CD4-positive, alpha-beta T cell (primary cell): ENCODE results near the gene CLEC16A. TPM values are rescaled to one million over a fixed set of nuclear protein-coding genes. Genes with fewer than 3 reads are reported as not detected.

Experiments used
- ATAC-seq: fragments of 200-7000 bp; cut with Tn5 transposase; one replicate; pipeline ENCODE4 v1.10.0; 2022; ENCODE audit warnings: mild to moderate bottlenecking; ENCODE audit not compliant: poor library complexity
- CTCF ChIA-PET: fragments of 350-600 bp; sonication (Branson Sonifier 250); formaldehyde crosslinking; loops from one replicate; lab custom pipeline; 2021; ENCODE audit warnings: antibody characterized with exemption, inconsistent platforms; lab: Charles Lee
- POLR2A ChIA-PET: fragments of 350-600 bp; sonication (Branson Sonifier 250); formaldehyde crosslinking; loops from one replicate; lab custom pipeline; 2021; ENCODE audit warnings: antibody characterized with exemption, inconsistent platforms; lab: Charles Lee
- DNase-seq, 14 experiments: peaks; one replicate each; pipeline ENCODE4 v3.0.0-alpha.2; 2013 to 2020; ENCODE audit warnings: mixed read lengths in 2 of 14
- H3K27ac ChIP-seq, 2 donors: one replicate each; pipeline versions ENCODE4 v1.5.1 to v1.7.0; 2013; ENCODE audit warnings: low read length in 2 of 2, low read depth in 1 of 2, mild to moderate bottlenecking in 1 of 2
- H3K27me3 ChIP-seq, 2 experiments: 1 replicate in 1 of 2; 2 replicates in 1 of 2; pipeline versions ENCODE4 v1.6.1 to v1.7.0; 2013; ENCODE audit warnings: low read length in 2 of 2, control low read depth in 1 of 2, mild to moderate bottlenecking in 1 of 2, moderate library complexity in 1 of 2; ENCODE audit not compliant: insufficient read depth in 2 of 2, control insufficient read depth in 1 of 2
- H3K36me3 ChIP-seq: one replicate; pipeline ENCODE4 v1.6.1; 2013; ENCODE audit warnings: low read length, control low read depth; ENCODE audit not compliant: insufficient read depth
- H3K4me1 ChIP-seq: one replicate; pipeline ENCODE4 v1.6.1; 2013; ENCODE audit warnings: low read length, control low read depth; ENCODE audit not compliant: insufficient read depth
- H3K4me3 ChIP-seq: one replicate; pipeline ENCODE4 v1.5.1; 2013; ENCODE audit warnings: mild to moderate bottlenecking, low read length, moderate library complexity
- H3K9me3 ChIP-seq, 2 experiments: 1 replicate in 1 of 2; 2 replicates in 1 of 2; pipeline versions ENCODE4 v1.6.1 to v1.7.0; 2013; ENCODE audit warnings: low read length in 2 of 2, mild to moderate bottlenecking in 2 of 2, control low read depth in 1 of 2, moderate library complexity in 1 of 2; ENCODE audit not compliant: control insufficient read depth in 1 of 2, insufficient read depth in 1 of 2
- H3K27ac Mint-ChIP-seq: one replicate; pipeline ENCODE4 v1.8.0; 2020; ENCODE audit warnings: mixed read lengths
- H3K27me3 Mint-ChIP-seq: one replicate; pipeline ENCODE4 v1.8.0; 2021; ENCODE audit warnings: mixed read lengths
- H3K36me3 Mint-ChIP-seq: one replicate; pipeline ENCODE4 v1.8.0; 2021; ENCODE audit warnings: low read depth, mixed read lengths
- H3K4me1 Mint-ChIP-seq: one replicate; pipeline ENCODE4 v1.8.0; 2021; ENCODE audit warnings: low read depth, mixed read lengths
- H3K4me3 Mint-ChIP-seq: one replicate; pipeline ENCODE4 v1.8.0; 2020; ENCODE audit warnings: mild to moderate bottlenecking, mixed read lengths
- H3K9me3 Mint-ChIP-seq: one replicate; pipeline ENCODE4 v1.8.0; 2020; ENCODE audit warnings: mixed read lengths
- intact Hi-C, 2 experiments: fragments of 100-400 bp; cut with DNase I in 1 of 2; cut with micrococcal nuclease in 1 of 2; formaldehyde crosslinking; loops; one replicate each; pipeline versions ENCODE4 v1.15.1 to v1.9.0; 2023 to 2025; cut with DNase I, micrococcal nuclease
- total RNA-seq, 174 experiments: library from RNA in 2 of 174; stranded (reverse) in 2 of 174; gene quantifications; one replicate each; pipeline ENCODE4 v1.2.3 and lab custom pipeline; 2021 to 2026
- TF ChIP-seq, protein P1 (sequence below): fragments of 200-600 bp; IDR thresholded peaks from one replicate; pipeline ENCODE4 v1.8.0; 2022; ENCODE audit warnings: antibody characterized with exemption, mild to moderate bottlenecking

The CLEC16A gene
- total RNA-seq, 2 experiments from 2014 or later: 21.7 to 22.7 TPM

DNA sequence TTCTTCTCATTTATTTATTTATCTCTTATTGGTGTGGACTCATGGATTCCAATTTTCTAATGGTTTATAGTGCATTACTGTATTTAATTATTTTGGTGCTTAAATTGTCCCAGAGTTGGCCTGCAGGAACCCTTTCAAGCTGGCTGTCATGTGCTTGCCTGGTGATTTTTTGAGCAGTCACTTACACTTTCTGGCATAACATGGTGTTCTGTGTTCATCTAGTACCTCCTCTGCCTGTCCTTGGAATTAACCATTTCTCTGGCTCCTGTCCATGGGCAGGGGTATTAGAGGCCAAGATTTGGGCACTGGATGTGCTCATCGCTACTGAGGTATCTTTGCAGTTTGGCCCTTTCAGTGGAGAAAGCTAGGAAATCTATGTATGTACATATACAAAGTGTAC lies 67.0 kb downstream of the CLEC16A start:
- H3K27ac ChIP-seq: no peak overlapping the region
- Mint-ChIP-seq H3K27me3 (no peaks in the 10 kb centered on the region), H3K4me1 (no peaks in the 10 kb centered on the region), H3K36me3 (peaks cover 72% of the 10 kb centered on the region), H3K9me3 (no peaks in the 10 kb centered on the region), H3K27ac (no peak overlapping the region), H3K4me3 (no peak overlapping the region)
- TF ChIP-seq, protein P1, sequence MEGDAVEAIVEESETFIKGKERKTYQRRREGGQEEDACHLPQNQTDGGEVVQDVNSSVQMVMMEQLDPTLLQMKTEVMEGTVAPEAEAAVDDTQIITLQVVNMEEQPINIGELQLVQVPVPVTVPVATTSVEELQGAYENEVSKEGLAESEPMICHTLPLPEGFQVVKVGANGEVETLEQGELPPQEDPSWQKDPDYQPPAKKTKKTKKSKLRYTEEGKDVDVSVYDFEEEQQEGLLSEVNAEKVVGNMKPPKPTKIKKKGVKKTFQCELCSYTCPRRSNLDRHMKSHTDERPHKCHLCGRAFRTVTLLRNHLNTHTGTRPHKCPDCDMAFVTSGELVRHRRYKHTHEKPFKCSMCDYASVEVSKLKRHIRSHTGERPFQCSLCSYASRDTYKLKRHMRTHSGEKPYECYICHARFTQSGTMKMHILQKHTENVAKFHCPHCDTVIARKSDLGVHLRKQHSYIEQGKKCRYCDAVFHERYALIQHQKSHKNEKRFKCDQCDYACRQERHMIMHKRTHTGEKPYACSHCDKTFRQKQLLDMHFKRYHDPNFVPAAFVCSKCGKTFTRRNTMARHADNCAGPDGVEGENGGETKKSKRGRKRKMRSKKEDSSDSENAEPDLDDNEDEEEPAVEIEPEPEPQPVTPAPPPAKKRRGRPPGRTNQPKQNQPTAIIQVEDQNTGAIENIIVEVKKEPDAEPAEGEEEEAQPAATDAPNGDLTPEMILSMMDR: no peak
- H3K9me3 ChIP-seq: no peaks in the 10 kb centered on the region
- H3K36me3 ChIP-seq: peaks cover 20% of the 10 kb centered on the region
- ATAC-seq (no peak), DNase-seq (no peak)
- intact Hi-C loops: no loop called here
- no peak overlapping the region for H3K4me3 ChIP-seq
- H3K27me3 ChIP-seq: no peaks in the 10 kb centered on the region
- H3K4me1 ChIP-seq: no peaks in the 10 kb centered on the region
- POLR2A ChIA-PET: no interaction called here
- CTCF ChIA-PET: interaction anchor here (0.7 kb wide), 1 partner anchor 493 kb away, joined by 3 read pairs; no protein-coding TSS in a partner anchor

- Histone ChIP-seq H3K4me3 (no peak overlapping the region), H3K27me3 (no peaks in the 10 kb centered on the region), H3K9me3 (no peaks in the 10 kb centered on the region), H3K4me1 (no peaks in the 10 kb centered on the region), H3K36me3 (peaks cover 17% of the 10 kb centered on the region), H3K27ac (no peak overlapping the region)
- Mint-ChIP-seq H3K27ac (no peak overlapping the region), H3K27me3 (no peaks in the 10 kb centered on the region), H3K4me1 (no peaks in the 10 kb centered on the region), H3K9me3 (no peaks in the 10 kb centered on the region), H3K36me3 (peaks cover 66% of the 10 kb centered on the region), H3K4me3 (no peak overlapping the region)
- no peak for ATAC-seq
- no peak for DNase-seq
- TF ChIP-seq, protein P1: no peak
- intact Hi-C loops: no loop called here
- ChIA-PET CTCF (no interaction called here), POLR2A (no interaction called here)
These were observed 68.5 kb downstream of the CLEC16A start for GRCh38 chr16:11012841-11013240.

DNA sequence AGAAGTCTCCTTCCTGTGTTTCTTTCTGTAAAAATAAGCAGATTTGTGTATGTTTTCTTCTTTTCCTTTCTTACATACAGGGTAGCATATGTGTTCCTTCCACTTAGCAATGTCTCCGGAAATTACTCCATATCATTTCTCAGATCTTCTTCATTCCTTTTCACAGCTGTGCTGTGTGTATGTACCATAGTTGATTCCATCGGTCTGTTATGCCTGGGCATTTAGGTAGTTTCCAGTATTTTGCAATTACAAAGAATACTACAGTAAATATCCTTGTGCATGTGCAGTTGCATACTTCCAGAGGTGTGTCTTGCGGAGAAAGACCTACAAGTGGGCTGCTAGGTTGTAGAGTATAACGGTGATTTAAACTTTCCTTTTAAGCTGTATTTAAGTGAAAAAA lies 69.8 kb downstream of the CLEC16A start:
- ATAC-seq (no peak), DNase-seq (no peak)
- Histone ChIP-seq H3K9me3 (no peaks in the 10 kb centered on the region), H3K27me3 (no peaks in the 10 kb centered on the region), H3K4me3 (no peak overlapping the region), H3K36me3 (peaks cover 15% of the 10 kb centered on the region), H3K4me1 (no peaks in the 10 kb centered on the region), H3K27ac (no peak overlapping the region)
- TF ChIP-seq, protein P1: no peak
- H3K27me3 Mint-ChIP-seq: no peaks in the 10 kb centered on the region
- H3K36me3 Mint-ChIP-seq: peaks cover 65% of the 10 kb centered on the region
- ChIA-PET CTCF (no interaction called here), POLR2A (no interaction called here)
- no peak overlapping the region for H3K27ac Mint-ChIP-seq
- no peaks in the 10 kb centered on the region for H3K9me3 Mint-ChIP-seq
- no peaks in the 10 kb centered on the region for H3K4me1 Mint-ChIP-seq
- no peak overlapping the region for H3K4me3 Mint-ChIP-seq
- intact Hi-C loops: no loop called here
